Left colon (tissue), 2 donors: ENCODE results near the gene TNFRSF14. TPM values are rescaled to one million over a fixed set of nuclear protein-coding genes. Genes with fewer than 3 reads are reported as not detected.

ENCODE experiments used
- ATAC-seq: fragments of 200-7000 bp; cut with Tn5 transposase; one replicate; pipeline ENCODE4 v1.9.1; 2020; ENCODE audit warnings: mild to moderate bottlenecking, moderate library complexity
- DNase-seq, 2 donors: peaks; one replicate each; pipeline ENCODE4 v3.0.0-alpha.2; 2020
- intact Hi-C, 2 donors: fragments of 100-400 bp; cut with DNase I in 1 of 2; cut with micrococcal nuclease in 1 of 2; formaldehyde crosslinking; loops; one replicate each; pipeline versions ENCODE4 v1.11.2 to v1.14.0; 2022; cut with DNase I, micrococcal nuclease
- total RNA-seq, 2 donors: library from RNA; stranded (reverse); fragmentation: NEBNext Ultra II Directional; extraction: Animal tissue kit (Norgen Biotek cat#: 25700); gene quantifications; one replicate each; pipeline ENCODE4 v1.2.1, GENCODE V29; 2021
- donor health status: DM: no; HTN: no; CAD: no.
- donor health status: DM: yes; HTN: yes; CAD: no.

Gene TNFRSF14
- total RNA-seq, 2 donors from 2014 or later, result 142 to 178 TPM

DNA sequence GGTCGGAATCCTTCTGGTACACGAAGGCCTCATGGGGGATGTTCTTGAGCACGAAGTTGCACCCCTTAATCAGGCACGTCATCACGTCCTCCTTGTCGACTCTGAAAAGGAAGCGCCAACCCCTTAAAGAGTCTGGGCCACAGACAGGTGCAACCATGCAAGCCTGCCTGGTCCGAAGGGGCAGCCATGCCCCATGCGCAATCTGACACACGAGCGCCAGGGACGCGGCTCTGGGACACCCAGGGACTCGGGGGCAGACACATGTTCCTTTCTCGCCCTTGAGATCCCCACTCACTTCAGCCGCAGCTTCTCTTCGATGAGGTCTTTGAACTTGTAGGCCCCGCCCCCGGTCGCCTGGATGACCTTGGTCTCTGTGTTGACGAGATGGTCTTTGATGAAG lies 35.4 kb upstream of the TNFRSF14 start:
- intact Hi-C loops, result no loop called here
- ATAC-seq (no peak), DNase-seq (no peak)

DNA sequence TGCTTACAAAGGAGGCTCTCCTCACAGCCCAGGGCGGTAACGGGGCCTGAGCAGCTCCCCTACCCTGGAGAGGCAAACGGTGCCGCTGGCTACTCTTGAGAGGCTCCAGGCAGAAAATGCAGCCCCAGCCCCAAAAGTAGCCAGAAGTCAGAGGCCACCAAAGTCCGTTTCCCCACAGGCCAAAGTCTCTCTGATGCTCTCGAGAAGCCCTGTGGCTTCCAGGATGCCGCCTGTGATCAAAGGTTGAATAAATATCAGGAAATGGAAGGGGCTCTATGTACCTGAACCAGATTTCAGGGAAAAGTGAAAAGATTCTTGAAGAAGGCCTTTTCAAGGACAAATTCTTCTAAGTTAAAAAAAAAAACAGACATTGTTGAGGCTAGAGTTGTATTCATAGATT lies 33.9 kb upstream of the TNFRSF14 start:
- intact Hi-C loops, result no loop called here
- no peak for DNase-seq

DNA sequence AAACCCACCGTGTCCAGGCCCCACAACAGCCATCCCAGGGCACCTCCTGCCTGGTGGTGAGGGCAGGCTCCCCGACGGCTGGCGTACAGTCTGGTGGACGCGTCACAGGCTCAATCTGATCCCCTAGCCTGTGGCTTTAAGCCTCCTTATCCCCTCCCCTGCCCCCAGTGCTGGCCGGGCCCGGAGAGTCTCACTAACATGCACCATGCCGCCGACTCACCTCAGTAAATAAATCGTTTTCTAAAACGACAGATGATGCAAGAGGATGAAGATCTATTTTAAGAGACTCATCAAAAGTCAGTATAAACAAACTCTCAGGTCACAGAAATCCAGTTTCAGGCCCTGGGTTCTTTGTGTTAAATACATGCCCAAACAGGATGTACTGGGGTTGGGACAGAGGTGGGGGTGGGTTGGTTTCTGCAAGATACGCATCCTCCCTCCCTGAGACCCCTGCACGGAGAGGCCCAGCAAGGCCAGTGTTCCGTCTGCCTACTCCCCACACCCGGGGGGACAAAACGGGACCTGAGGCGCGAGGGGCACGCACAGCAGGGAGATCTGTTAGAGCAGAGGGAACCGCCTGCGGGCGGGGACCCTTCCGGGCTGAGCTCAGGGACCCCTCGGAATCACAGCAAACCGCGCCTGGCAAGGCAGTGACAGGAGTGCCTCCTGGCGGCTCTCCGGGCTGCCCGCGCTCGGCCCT lies 32.8 kb upstream of the TNFRSF14 start:
- intact Hi-C loops, result no loop called here
- no peak for ATAC-seq
- no peak for DNase-seq

More for the DNA sequence above, 33.9 kb upstream of the TNFRSF14 start:
- ATAC-seq, result no peak

DNA sequence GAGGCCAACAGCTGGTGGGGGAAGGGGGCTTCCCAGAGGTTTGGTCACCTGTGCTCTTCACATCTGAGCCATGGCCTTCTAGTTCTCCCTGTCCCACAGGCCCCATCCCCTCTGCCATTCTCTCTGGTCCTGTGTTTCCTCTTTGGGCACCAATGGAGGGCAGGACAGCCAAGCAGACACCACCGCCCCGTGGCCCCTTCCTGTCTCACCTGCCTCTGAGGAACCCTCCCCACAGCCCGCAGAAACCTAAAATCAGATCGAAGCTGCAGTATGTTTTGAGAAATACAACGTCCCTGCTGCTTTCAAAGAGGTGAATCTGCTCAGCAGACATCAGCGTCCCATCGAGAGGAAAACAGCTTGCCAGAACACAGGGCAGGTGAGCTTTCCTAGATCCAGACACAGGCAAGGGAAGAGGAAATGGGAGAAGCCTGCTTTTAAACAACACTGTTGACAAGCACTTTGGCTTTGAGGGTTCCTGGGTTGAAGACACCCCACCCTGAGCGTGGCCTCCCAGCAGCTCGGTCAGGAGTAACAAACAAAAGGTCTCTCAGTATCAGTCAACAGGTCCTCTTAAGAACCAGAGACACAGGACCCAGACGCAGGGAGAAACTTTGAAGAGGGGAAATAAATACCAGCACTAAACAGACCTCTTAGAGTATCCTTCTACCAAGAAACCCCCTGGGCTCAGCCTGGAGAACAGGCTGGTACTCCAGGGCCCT lies 32.1 kb upstream of the TNFRSF14 start:
- intact Hi-C loops, result no loop called here
- DNase-seq (no peak), ATAC-seq (no peak)

DNA sequence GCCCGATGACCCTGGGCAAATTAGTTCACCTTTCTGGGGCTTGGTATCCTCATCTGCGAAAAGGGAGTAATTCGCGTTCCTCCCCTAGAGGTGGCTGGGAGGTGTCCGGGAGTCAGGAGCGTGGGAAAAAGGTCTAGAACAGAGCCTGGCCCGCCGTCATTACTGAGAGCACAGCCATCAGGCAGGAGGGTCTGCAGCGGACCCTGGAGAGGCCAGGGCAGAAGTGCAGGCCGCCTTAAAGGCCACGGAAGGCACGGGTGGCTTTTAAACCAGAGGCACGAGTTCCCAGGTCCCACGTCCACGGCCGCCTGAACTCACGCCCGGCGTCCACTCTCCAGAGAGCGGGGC lies 30.6 kb upstream of the TNFRSF14 start:
- intact Hi-C loops, result no loop called here
- ATAC-seq (no peak), DNase-seq (no peak)

DNA sequence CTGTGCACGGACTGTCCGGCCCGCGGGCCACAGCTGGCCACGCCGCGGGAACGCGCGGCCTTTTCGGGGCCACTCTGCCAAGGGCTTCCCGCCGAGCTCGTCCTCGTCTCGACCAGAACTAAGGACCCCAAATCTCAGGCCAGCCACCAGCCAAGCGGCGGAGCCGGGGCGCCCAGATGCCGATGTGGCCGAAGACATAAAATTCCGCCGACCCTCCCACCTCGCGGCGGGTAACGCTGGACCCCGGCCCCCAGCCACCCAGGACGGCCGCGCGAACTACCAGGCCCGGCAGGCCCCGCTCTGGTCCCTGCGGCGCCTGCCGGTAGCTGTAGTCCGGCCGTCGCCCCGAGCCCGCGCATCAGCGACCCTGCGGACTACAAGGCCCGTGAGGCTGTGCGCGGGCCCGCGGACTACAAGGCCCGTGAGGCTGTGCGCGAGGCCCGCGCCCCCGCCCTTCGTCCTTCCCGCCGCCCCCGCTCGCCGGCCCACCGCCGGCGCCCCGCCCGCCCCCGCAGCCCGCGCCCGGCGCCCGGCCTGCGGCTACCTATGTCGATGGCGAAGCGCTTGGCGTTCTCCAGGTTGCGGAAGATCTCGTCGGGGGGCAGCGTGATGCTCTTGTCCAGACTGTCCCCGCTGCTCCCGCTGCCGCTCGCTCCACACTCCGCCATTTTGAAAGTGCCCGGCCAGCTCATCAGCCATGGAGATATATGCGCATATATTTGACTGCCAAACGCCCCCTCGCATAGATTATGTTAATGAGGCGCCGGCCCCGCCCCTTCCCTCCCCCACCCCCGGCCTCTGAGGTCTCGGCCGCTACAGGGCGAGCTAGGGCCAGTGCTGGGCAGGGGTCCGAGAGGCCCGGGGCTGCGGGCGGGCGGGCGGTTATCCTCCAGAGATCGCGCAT lies 30.0 kb upstream of the TNFRSF14 start, which contains the start of gene PANK4:
Gene PANK4, minus strand, starts transcription at position 677 of the 904 bp plus-strand sequence. Its CDS starts 9 bp downstream, at position 668.
- intact Hi-C loops, result no loop called here
- ATAC-seq (peak; percentile 81), DNase-seq (peak; percentile 93 to 94)

DNA sequence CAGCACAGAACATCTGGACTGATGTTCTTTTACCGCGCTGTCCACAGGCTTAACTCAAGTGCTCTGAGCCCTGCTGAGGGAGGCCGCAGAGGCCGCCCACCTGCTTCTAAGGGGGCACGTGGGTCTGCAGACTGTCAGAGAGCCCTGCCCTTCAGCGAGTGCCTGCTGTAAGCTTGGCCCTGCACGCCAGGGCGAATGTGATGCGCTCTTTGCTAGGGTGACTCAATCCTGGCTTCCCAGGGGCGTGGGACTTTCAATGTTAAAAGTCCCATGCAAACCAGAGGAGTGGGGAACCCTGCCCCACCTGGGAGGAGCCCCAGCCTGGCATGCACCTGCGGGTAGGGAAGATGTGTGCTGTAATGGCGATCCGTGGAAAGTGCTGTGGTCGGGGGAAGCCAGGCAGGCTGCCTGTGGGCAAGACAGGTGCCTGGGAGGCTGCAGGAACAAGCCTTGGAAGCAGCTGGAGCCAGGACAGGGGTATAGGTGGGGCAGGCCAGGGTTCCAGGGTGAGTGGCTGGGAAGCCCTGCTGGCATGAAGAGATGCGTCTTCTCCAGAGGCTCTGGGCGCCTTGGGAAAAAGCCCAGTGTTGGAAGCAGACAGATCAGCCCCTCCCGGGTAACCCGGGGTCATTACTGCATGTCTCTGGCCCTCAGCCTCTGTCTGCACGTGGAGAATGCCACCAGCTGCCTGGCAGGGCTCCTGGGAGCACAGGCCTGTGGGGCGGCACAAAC lies 29.2 kb upstream of the TNFRSF14 start:
- intact Hi-C loops, result no loop called here
- DNase-seq, result peak; percentile 51 to 58
- ATAC-seq, result no peak

DNA sequence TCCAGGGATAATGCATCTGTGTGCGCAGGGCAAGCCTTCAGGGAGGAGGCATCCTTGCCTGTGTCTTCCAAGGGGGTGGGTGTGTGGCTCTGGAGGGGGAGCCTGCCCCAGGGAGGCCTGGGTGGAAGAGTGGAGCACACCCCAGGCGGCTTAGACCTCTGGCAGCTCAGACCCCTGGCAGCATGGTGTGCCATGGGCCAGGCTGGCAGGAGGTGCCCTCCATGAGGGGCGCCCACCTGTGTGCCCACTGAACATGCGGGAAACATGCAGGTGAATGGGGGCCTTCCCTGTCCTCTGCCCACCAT lies 28.7 kb upstream of the TNFRSF14 start:
- no peak for ATAC-seq
- intact Hi-C loops, result no loop called here
- DNase-seq, result no peak

DNA sequence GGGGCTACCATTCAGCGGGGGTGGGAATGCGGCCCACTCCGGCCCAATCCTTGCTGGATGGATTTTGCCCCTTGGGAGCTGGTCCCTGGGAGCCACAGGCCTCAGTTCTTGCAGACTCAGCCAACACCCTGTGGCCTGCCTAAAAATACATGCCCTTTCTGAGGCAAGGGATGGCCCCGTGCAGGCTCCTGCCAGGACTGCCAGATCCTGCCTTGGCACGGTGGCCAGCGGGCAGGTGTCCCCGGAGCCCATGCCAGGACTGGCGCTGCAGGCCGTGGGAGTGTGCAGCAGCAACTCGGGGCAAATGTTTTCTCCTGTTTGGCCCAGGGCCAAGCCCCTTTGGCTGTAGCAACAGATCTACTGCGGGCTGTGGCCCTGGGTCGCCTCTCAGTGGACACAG lies 28.2 kb upstream of the TNFRSF14 start:
- intact Hi-C loops, result no loop called here
- no peak for DNase-seq
- no peak for ATAC-seq

DNA sequence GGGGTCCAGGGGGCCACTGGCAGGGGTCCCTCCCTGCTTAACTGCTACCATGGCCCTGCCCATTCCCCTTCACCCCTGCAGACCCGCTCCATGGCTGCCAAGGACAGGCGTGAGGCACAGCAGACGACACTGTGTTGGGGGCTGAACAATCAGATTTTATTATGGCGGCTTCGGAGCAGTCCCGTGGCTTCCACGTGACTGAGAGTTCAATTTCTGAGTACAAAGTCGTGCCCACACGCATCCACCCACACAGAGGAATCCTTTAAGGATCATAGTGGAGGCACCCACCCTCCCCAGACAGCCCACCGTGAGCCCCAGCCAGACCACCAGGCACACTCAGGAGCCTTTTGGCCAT lies 27.6 kb upstream of the TNFRSF14 start:
- DNase-seq (no peak), ATAC-seq (no peak)
- intact Hi-C loops, result no loop called here

DNA sequence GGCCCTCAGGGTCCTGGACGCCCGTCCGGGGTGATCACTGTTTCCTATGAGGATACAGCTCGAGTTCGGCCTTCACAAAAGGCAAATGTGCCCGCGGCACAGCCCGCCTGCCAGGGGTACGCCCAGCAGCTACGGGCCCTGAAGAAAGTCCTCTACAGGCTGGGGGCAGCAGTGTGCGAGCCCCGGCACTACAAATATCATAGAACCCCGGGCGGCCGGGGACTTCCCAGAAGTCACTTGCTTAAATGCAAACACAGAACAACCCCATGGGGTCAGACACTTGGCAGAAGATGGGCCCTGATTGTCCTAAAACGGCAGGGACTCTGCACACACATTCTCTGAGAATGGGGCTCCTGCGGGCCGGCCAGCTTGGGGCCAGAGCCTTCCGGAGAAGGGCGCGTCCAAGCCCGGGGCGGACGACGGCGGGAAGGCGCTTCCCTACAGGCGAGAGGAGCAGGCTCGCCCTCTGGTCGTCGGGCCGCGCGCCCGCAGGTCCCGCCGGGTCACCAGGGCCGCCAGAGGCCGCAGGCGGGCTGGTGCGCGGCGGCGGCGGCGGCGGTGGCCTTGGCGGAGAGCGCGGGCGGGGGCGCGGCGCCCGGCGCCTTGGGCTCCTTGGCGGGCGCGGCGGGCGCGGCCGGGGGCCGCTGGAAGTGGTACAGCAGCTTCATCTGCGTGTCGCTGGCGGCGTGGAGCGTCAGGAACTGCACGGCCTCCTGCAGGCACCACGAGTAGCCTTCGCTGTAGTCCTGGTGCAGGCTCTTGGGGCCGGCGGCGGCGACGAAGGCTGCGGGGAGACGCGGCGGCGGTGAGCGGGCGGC lies 27.0 kb upstream of the TNFRSF14 start:
- DNase-seq (peak in 1 of 2 donors; percentile 60), ATAC-seq (peak; percentile 11)
- intact Hi-C loops, result no loop called here

DNA sequence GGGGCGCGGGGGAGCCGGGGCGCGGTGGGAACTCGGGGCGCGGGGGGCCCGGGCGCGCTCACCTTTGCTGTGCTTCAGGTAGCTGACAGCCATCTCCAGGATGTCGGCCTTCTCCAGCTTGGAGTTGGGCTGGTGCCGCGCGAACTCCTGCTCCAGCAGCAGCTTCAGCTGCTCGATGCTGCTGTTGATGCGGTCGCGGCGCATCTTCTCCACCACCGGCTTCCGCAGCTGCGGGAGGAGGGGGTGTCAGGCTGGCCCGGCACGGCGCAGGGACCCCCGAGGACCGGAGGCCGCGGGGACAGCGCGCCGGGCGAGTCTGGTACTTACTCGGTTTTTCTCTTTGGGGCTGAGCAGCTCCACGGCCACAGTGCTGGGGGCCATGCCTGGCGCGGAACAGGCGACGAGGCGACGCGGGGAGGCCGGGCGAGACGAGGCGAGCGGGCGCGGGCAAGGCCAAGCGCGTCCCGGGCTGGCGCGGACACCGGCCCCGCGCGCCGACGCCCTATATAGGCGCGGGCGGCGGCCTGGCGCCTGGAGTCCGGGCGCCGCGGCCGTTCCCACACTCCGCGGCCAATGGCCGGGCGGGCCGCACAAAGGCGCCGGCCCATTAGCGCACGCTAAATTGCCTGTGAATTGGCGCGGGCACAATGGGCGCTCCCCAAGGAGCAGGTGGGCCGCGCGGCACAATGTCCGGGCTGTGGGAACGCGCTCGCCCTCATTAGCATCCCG lies 26.2 kb upstream of the TNFRSF14 start, which contains the start of gene HES5:
Gene HES5, minus strand, starts transcription at position 480 of the 729 bp plus-strand sequence. Its CDS starts 99 bp downstream, at position 381.
- ATAC-seq, result peak; percentile 55
- peak in 1 of 2 donors; percentile 64 for DNase-seq
- intact Hi-C loops, result no loop called here

DNA sequence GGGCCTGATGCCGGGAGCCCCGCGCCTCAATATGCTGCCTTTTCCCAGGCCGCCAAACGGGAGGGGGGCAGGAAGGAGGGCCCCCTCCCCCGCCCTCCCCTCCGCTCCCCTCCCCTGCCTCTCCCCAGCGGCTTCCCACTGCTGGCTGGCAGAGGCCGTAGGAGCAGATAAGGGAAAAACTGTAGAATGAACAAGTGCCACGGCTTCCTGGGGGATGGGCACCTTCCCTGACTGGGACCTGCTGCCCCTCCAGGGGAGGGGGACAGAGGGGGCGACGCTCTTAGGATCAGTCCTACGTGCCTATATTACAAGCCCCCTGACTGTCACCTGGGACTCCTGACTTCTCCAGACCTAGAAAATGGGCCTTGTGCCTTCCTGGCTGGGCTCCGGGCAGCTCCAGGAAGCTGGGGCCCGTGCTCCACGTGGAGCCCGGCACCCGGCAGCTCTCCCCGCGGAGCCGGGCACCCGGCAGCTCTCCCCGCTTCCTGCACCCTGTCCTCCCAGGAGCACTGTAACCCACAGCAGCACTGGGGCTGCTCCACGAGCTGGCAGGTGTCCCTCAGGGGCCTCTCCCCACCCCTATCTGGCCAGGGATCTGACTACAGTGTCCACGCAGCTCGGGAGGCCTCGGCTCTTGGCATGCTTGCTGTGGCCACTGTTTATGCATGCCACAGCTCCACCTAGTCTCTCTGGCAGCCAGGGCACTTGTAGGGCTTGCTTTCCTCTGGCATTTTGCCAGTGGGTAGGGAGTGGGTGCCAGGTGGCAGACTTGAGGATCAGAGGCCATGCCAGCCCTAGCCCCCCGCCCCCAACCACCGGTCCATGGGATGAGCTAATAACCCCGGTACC lies 25.4 kb upstream of the TNFRSF14 start:
- DNase-seq (peak; percentile 59 to 65), ATAC-seq (peak; percentile 21)
- intact Hi-C loops, result no loop called here

DNA sequence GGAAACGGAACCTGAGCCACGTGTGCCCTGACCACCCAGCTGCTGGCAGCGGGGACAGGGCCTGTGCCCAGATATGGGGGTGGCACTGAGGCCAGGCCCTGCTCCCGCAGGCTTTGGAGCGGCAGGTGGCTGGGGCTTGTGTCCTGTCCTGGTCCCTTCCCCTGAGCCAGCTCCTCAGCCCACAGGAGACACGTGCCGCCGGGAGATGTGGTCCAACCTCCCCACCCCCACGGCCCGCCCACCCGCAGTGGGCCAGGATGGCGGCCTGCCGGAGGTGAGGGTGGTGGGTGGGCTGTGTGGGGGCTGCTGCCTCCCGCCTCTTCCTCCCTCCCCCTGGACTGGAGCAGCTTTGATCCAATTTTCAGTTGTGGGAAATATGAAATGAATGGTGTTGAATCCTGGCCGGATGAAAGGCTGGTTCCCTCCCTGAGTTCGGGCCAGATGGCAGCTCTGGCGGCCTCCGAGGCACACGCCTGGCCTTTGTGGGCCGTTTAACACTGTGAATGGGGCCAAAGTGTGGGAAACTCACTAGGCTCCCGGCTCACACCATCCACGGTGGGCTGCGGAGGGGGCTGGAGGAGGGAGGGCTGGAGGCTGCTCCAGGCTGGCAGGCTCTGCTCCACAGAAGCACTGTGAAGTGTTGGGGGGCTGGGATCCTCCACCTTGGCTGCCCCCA lies 23.5 kb upstream of the TNFRSF14 start:
- intact Hi-C loops, result no loop called here
- ATAC-seq (no peak), DNase-seq (no peak)

DNA sequence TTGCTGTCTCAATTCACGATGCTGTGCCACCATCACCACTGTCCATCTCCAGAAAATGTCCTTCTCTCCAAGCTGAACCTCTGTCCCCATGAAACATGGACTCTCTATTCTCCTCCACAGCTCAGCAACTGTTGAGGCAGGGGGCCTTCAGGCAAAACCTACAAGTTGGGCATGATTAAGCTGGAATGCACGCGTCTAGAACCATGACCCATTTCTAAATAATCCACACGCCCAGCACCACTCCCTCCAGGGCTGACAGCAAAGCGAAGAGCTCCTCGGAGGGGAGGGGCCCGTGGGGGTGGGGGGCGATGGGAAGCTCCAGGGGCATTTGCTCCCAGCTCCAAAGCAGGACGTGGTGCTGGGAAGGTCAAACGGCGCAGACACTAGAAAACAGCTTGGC lies 22.8 kb upstream of the TNFRSF14 start:
- ATAC-seq, result no peak
- DNase-seq, result no peak

DNA sequence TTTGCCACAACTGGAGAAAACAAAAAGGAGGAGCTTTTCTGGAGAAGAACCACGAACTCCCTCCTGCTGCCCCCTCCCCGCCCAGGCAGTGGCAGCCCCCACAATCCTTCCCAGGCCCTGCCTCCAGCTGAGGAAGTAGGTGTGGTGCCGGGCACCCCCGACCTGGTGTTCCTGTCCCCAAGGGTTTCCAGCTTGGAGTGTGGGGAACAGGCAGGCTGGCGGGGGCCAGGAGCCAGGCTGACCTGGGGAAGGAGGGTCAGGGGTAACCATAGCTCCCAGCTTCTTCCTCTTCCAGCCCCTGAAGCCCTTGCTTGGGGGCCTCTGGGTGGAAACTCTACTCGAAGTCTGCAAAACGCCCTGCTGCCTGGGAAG lies 21.9 kb upstream of the TNFRSF14 start:
- intact Hi-C loops, result no loop called here
- ATAC-seq (no peak), DNase-seq (no peak)

More for the DNA sequence above, 22.8 kb upstream of the TNFRSF14 start:
- intact Hi-C loops, result no loop called here
